Ascending aorta (tissue), 2 donors: Measurements from ENCODE around the gene SLC7A1. TPM values are rescaled to one million over a fixed set of nuclear protein-coding genes. Genes with fewer than 3 reads are reported as not detected.

Source experiments
- DNase-seq, 2 donors: peaks; one replicate each; pipeline ENCODE4 v3.0.0-alpha.2; 2019; ENCODE audit warnings: low spot score in 2 of 2
- H3K27ac ChIP-seq, 2 donors: fragments of 200-600 bp; sonication (generic); one replicate each; pipeline ENCODE4 v1.5.1; 2016 to 2017; ENCODE audit warnings: mild to moderate bottlenecking in 1 of 2
- H3K27me3 ChIP-seq: fragments of 200-600 bp; sonication (generic); one replicate; pipeline ENCODE4 v1.5.1; 2017
- H3K36me3 ChIP-seq, 2 donors: fragments of 200-600 bp; sonication (generic); one replicate each; pipeline ENCODE4 v1.5.1; 2016
- H3K4me1 ChIP-seq, 2 donors: fragments of 200-600 bp; sonication (generic); one replicate each; pipeline ENCODE4 v1.5.1; 2016 to 2017; ENCODE audit warnings: mild to moderate bottlenecking in 1 of 2
- H3K4me3 ChIP-seq, 2 donors: fragments of 200-600 bp; sonication (generic); one replicate each; pipeline ENCODE4 v1.5.1; 2016 to 2017; ENCODE audit warnings: mild to moderate bottlenecking in 1 of 2
- H3K9me3 ChIP-seq, 2 donors: fragments of 200-600 bp; sonication (generic); one replicate each; pipeline ENCODE4 v1.5.1; 2016
- CTCF ChIP-seq, 3 experiments: fragments of 200-600 bp in 2 of 3; fragments of 450-650 bp in 1 of 3; sonication (generic) in 2 of 3; IDR thresholded peaks; one replicate each; pipeline ENCODE4 v1.5.1; 2016 to 2019; ENCODE audit warnings: antibody characterized with exemption in 3 of 3, mild to moderate bottlenecking in 1 of 3, moderate library complexity in 1 of 3
- intact Hi-C: fragments of 100-400 bp; cut with DNase I; formaldehyde crosslinking; loops from one replicate; pipeline ENCODE4 v1.15.1; 2023
- total RNA-seq: library from RNA; depleted of rRNA; stranded (reverse); fragments of >200 nt; gene quantifications from one replicate; pipeline ENCODE4 v1.1.0, GENCODE V29; 2016

The SLC7A1 gene
- total RNA-seq, 1 donor from 2014 or later, result 17.2 TPM

- intact Hi-C loops, result no loop called here
- no peak for TF ChIP-seq CTCF (IDR thresholded peaks at IDR 0.05)
- no peak overlapping the region for H3K4me3 ChIP-seq
- no peaks in the 10 kb centered on the region for H3K27me3 ChIP-seq
- H3K9me3 ChIP-seq, result no peaks in the 10 kb centered on the region
- peaks cover 5 to 8% of the 10 kb centered on the region in 2 donors for H3K36me3 ChIP-seq
- H3K27ac ChIP-seq, result no peak overlapping the region
- no peaks in the 10 kb centered on the region for H3K4me1 ChIP-seq
- DNase-seq, result no peak
Observed at GRCh38 chr13:29540334-29540733, 55.2 kb downstream of the SLC7A1 start.

GRCh38 chr13:29539856-29540255 is 55.6 kb downstream of the SLC7A1 start:
- Histone ChIP-seq H3K27ac (no peak overlapping the region), H3K9me3 (no peaks in the 10 kb centered on the region), H3K36me3 (peaks cover 5 to 11% of the 10 kb centered on the region in 2 donors), H3K27me3 (no peaks in the 10 kb centered on the region), H3K4me1 (no peaks in the 10 kb centered on the region), H3K4me3 (no peak overlapping the region)
- no peak for DNase-seq
- no peak for TF ChIP-seq CTCF (IDR thresholded peaks at IDR 0.05)
- intact Hi-C loops, result no loop called here

- Histone ChIP-seq H3K27me3 (no peaks in the 10 kb centered on the region), H3K27ac (no peak overlapping the region), H3K4me1 (no peaks in the 10 kb centered on the region), H3K4me3 (no peak overlapping the region), H3K9me3 (no peaks in the 10 kb centered on the region), H3K36me3 (peaks cover 5 to 18% of the 10 kb centered on the region in 2 donors)
- intact Hi-C loops, result no loop called here
- no peak for DNase-seq
- TF ChIP-seq CTCF (IDR thresholded peaks at IDR 0.05), result no peak
Observed at GRCh38 chr13:29538652-29539040, 56.8 kb downstream of the SLC7A1 start.

GRCh38 chr13:29537736-29538651 is 57.5 kb downstream of the SLC7A1 start:
- Histone ChIP-seq H3K27me3 (no peaks in the 10 kb centered on the region), H3K27ac (no peak overlapping the region), H3K4me1 (no peaks in the 10 kb centered on the region), H3K9me3 (no peaks in the 10 kb centered on the region), H3K36me3 (peaks cover 6 to 18% of the 10 kb centered on the region in 2 donors), H3K4me3 (no peak overlapping the region)
- intact Hi-C loops, result no loop called here
- no peak for DNase-seq
- TF ChIP-seq CTCF (IDR thresholded peaks at IDR 0.05), result no peak

GRCh38 chr13:29536853-29537252 is 58.6 kb downstream of the SLC7A1 start:
- H3K4me3 ChIP-seq, result no peak overlapping the region
- intact Hi-C loops, result no loop called here

More at GRCh38 chr13:29536853-29537252, 58.6 kb downstream of the SLC7A1 start:
- Histone ChIP-seq H3K4me1 (no peaks in the 10 kb centered on the region), H3K9me3 (no peaks in the 10 kb centered on the region), H3K36me3 (peaks cover 9 to 26% of the 10 kb centered on the region in 2 donors), H3K27ac (no peak overlapping the region), H3K27me3 (no peaks in the 10 kb centered on the region)
- no peak for TF ChIP-seq CTCF (IDR thresholded peaks at IDR 0.05)
- DNase-seq, result no peak
